Neural cell (in vitro differentiated cells): ENCODE data around the gene IFIT2. TPM values are rescaled to one million over a fixed set of nuclear protein-coding genes. Genes with fewer than 3 reads are reported as not detected.
"Not testable (repeated sequence)": the region's sequence is repeated elsewhere in the genome, so short reads cannot be mapped to it uniquely, and the experiment has no call there.

Experiments
- H2AFZ ChIP-seq: fragments of 200-600, 300-800 bp; sonication (generic), shearing (Covaris generic); 2 replicates; pipeline ENCODE4 v1.6.0; 2014; ENCODE audit warnings: low read depth, mild to moderate bottlenecking, antibody characterized with exemption, low read length, moderate library complexity
- H3F3A ChIP-seq: fragments of 200-600 bp; shearing (Covaris generic); 2 replicates; pipeline ENCODE4 v1.6.1; 2016; ENCODE audit warnings: mild to moderate bottlenecking, moderate library complexity, mixed read lengths, antibody characterized with exemption, low read length; ENCODE audit not compliant: insufficient read depth, poor library complexity, severe bottlenecking
- H3K27ac ChIP-seq: fragments of 200-600, 300-800 bp; sonication (generic), shearing (Covaris generic); 2 replicates; pipeline ENCODE4 v1.5.1; 2014; ENCODE audit warnings: mild to moderate bottlenecking, low read length, moderate library complexity
- H3K27me3 ChIP-seq: fragments of 300-800, 200-600 bp; sonication (generic), shearing (Covaris generic); 2 replicates; pipeline ENCODE4 v1.6.0; 2014; ENCODE audit warnings: mild to moderate bottlenecking, low read depth, low read length, moderate library complexity; ENCODE audit not compliant: insufficient read depth
- H3K36me3 ChIP-seq: fragments of 300-800, 200-600 bp; sonication (generic), shearing (Covaris generic); 2 replicates; pipeline ENCODE4 v1.5.1; 2014; ENCODE audit warnings: mild to moderate bottlenecking, antibody characterized with exemption, low read length, moderate library complexity; ENCODE audit not compliant: insufficient read depth
- H3K4me2 ChIP-seq: fragments of 300-800, 200-600 bp; sonication (generic), shearing (Covaris generic); 2 replicates; pipeline ENCODE4 v1.6.0; 2014; ENCODE audit warnings: mild to moderate bottlenecking, low read length
- H3K4me3 ChIP-seq: fragments of 300-800, 200-600 bp; sonication (generic), shearing (Covaris generic); 2 replicates; pipeline ENCODE4 v1.5.1; 2014; ENCODE audit warnings: mild to moderate bottlenecking, low read length, moderate library complexity
- H3K79me2 ChIP-seq: fragments of 200-600 bp; shearing (Covaris generic); replicated peaks from 2 replicates; pipeline ENCODE4 v1.6.0; 2014; ENCODE audit warnings: mild to moderate bottlenecking, low read length, moderate library complexity; ENCODE audit not compliant: insufficient read depth
- H3K9ac ChIP-seq: fragments of 300-800, 200-600 bp; sonication (generic), shearing (Covaris generic); 2 replicates; pipeline ENCODE4 v1.6.1; 2016; ENCODE audit warnings: mild to moderate bottlenecking, low read length, mixed read lengths
- H3K9me2 ChIP-seq: fragments of 200-600 bp; shearing (Covaris generic); 2 replicates; pipeline ENCODE4 v1.6.1; 2016; ENCODE audit warnings: mild to moderate bottlenecking, low read length, mixed read lengths; ENCODE audit not compliant: insufficient read depth
- H3K9me3 ChIP-seq: fragments of 200-600, 300-800 bp; sonication (generic), shearing (Covaris generic); 2 replicates; pipeline ENCODE4 v1.6.1; 2016; ENCODE audit warnings: mild to moderate bottlenecking, mixed run types, low read length, moderate library complexity, mixed read lengths
- H4K20me1 ChIP-seq: fragments of 200-600 bp; shearing (Covaris generic); 2 replicates; pipeline ENCODE4 v1.6.1; 2016; ENCODE audit warnings: mild to moderate bottlenecking, mixed run types; ENCODE audit not compliant: insufficient read depth
- EP300 ChIP-seq: fragments of 450-650 bp; conservative IDR thresholded peaks from 2 replicates; pipeline ENCODE4 v1.6.1; 2014; ENCODE audit warnings: antibody characterized with exemption, mild to moderate bottlenecking, moderate library complexity; ENCODE audit not compliant: poor library complexity, severe bottlenecking
- EZH2 ChIP-seq: fragments of 200-600, 300-800 bp; shearing (Covaris generic), sonication (generic); IDR thresholded peaks from 2 replicates; pipeline ENCODE4 v1.6.1; 2014; ENCODE audit warnings: antibody characterized with exemption, low read length, borderline replicate concordance, mild to moderate bottlenecking; ENCODE audit not compliant: insufficient read depth, poor library complexity, severe bottlenecking
- POLR2AphosphoS5 ChIP-seq: IDR thresholded peaks from 2 replicates; pipeline ENCODE4 v1.6.1; 2012
- RAD21 ChIP-seq: fragments of 450-650 bp; conservative IDR thresholded peaks from 2 replicates; pipeline ENCODE4 v1.6.1; 2014; ENCODE audit warnings: antibody characterized with exemption, mild to moderate bottlenecking, moderate library complexity
- SMC3 ChIP-seq: fragments of 450-650 bp; conservative IDR thresholded peaks from 2 replicates; pipeline ENCODE4 v1.6.1; 2014; ENCODE audit warnings: antibody characterized with exemption, mild to moderate bottlenecking, moderate library complexity; ENCODE audit not compliant: poor library complexity
- TAF1 ChIP-seq: IDR thresholded peaks from 2 replicates; pipeline ENCODE4 v1.6.1; 2012; ENCODE audit warnings: low read depth
- polyA plus RNA-seq: library from polyadenylated mRNA; depleted of rRNA; stranded (reverse); fragments of >200 nt; gene quantifications from 2 replicates; pipeline ENCODE4 v1.2.3, GENCODE V29; 2014
- TF ChIP-seq, protein P1 (sequence below): fragments of 450-650 bp; IDR thresholded peaks from 2 replicates; pipeline ENCODE4 v1.5.1; 2014; ENCODE audit warnings: antibody characterized with exemption, mild to moderate bottlenecking, moderate library complexity; ENCODE audit not compliant: poor library complexity, severe bottlenecking
- TF ChIP-seq, protein P2 (sequence below): IDR thresholded peaks from 2 replicates; pipeline ENCODE4 v1.6.1; 2012; ENCODE audit warnings: borderline replicate concordance

The IFIT2 gene
- polyA plus RNA-seq, 1 donor from 2014 or later: 0.26 TPM

DNA sequence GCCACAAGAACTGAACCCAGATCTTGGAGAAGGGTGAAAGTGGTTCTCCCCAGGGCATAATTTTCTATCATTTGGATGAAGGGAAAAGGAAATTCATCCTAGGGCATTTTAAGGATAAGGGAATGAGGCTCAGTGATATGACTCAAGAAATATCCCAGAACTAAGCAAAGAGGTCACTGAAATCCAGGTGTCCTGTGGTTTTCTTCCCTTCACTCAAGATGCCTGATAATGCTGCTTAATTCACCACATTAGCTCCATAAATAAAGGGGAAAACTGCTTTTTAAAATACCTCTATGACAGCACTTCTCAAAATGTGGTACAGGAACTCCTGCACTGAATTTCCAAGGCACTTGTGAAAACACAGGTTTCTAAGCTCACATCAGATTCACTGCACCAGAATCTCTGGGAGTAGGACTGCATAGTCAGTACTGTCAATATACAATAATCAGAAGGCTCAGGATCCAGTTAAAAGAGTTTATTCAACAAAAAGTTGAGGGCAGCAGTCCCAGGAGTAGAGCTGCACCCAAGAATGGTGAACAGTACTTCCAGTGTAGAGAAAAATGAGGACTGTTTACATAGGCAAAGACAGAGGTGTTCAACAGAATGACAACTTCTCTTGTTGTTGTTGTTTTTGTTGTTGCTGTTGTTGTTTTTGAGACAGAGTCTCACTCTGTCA lies 28.8 kb downstream of the IFIT2 start:
- Histone ChIP-seq H3K27ac (no peak overlapping the region), H3K36me3 (no peaks in the 10 kb centered on the region)
- TF ChIP-seq, protein P1, sequence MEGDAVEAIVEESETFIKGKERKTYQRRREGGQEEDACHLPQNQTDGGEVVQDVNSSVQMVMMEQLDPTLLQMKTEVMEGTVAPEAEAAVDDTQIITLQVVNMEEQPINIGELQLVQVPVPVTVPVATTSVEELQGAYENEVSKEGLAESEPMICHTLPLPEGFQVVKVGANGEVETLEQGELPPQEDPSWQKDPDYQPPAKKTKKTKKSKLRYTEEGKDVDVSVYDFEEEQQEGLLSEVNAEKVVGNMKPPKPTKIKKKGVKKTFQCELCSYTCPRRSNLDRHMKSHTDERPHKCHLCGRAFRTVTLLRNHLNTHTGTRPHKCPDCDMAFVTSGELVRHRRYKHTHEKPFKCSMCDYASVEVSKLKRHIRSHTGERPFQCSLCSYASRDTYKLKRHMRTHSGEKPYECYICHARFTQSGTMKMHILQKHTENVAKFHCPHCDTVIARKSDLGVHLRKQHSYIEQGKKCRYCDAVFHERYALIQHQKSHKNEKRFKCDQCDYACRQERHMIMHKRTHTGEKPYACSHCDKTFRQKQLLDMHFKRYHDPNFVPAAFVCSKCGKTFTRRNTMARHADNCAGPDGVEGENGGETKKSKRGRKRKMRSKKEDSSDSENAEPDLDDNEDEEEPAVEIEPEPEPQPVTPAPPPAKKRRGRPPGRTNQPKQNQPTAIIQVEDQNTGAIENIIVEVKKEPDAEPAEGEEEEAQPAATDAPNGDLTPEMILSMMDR: no peak
- TF ChIP-seq EZH2: no peak
- TF ChIP-seq POLR2AphosphoS5: no peak
- TF ChIP-seq TAF1: no peak
- no peak for TF ChIP-seq RAD21
- TF ChIP-seq SMC3: no peak
- TF ChIP-seq, protein P2, sequence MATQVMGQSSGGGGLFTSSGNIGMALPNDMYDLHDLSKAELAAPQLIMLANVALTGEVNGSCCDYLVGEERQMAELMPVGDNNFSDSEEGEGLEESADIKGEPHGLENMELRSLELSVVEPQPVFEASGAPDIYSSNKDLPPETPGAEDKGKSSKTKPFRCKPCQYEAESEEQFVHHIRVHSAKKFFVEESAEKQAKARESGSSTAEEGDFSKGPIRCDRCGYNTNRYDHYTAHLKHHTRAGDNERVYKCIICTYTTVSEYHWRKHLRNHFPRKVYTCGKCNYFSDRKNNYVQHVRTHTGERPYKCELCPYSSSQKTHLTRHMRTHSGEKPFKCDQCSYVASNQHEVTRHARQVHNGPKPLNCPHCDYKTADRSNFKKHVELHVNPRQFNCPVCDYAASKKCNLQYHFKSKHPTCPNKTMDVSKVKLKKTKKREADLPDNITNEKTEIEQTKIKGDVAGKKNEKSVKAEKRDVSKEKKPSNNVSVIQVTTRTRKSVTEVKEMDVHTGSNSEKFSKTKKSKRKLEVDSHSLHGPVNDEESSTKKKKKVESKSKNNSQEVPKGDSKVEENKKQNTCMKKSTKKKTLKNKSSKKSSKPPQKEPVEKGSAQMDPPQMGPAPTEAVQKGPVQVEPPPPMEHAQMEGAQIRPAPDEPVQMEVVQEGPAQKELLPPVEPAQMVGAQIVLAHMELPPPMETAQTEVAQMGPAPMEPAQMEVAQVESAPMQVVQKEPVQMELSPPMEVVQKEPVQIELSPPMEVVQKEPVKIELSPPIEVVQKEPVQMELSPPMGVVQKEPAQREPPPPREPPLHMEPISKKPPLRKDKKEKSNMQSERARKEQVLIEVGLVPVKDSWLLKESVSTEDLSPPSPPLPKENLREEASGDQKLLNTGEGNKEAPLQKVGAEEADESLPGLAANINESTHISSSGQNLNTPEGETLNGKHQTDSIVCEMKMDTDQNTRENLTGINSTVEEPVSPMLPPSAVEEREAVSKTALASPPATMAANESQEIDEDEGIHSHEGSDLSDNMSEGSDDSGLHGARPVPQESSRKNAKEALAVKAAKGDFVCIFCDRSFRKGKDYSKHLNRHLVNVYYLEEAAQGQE: no peak

DNA sequence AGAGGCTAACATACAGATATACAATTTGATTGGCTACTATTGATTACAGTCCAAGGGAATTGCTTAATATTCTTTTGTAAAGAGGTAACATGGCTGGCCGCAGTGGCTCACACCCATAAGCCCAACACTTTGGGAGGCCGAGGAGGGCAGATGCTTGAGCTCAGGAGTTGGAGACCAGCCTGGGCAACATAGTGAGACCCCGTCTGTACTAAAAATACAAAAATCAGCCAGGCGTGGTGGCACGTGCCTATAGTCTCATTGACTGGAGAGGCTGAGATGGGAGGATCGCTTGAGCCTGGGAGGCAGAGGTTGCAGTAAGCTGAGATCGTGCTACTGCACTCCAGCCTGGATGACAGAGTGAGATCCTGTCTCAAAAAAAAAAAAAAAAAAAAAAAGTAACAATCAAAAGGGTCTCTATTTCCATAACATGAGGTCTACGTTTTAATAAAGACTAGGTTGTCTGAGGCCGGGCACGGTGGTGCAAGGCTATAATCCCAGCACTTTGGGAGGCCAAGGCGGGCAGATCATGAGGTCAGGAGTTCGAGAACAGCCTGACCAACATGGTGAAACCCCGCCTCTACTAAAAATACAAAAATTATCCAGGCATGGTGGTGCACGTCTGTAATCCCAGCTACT lies 29.8 kb downstream of the IFIT2 start:
- not testable (repeated sequence) for H3K27me3 ChIP-seq, H3K79me2 ChIP-seq, H3K9ac ChIP-seq, H3K4me3 ChIP-seq, H2AFZ ChIP-seq, H4K20me1 ChIP-seq, H3K9me2 ChIP-seq, H3K36me3 ChIP-seq, H3K27ac ChIP-seq, H3F3A ChIP-seq, H3K4me2 ChIP-seq, H3K9me3 ChIP-seq

More for the DNA sequence above, 28.8 kb downstream of the IFIT2 start:
- Histone ChIP-seq H2AFZ (no peak overlapping the region), H3K4me2 (no peak overlapping the region), H3K4me3 (no peak overlapping the region), H3K9ac (no peak overlapping the region), H4K20me1 (no peaks in the 10 kb centered on the region), H3K79me2 (no peaks in the 10 kb centered on the region), H3K27me3 (no peaks in the 10 kb centered on the region), H3K9me2 (no peaks in the 10 kb centered on the region), H3F3A (no peaks in the 10 kb centered on the region), H3K9me3 (no peaks in the 10 kb centered on the region)

DNA sequence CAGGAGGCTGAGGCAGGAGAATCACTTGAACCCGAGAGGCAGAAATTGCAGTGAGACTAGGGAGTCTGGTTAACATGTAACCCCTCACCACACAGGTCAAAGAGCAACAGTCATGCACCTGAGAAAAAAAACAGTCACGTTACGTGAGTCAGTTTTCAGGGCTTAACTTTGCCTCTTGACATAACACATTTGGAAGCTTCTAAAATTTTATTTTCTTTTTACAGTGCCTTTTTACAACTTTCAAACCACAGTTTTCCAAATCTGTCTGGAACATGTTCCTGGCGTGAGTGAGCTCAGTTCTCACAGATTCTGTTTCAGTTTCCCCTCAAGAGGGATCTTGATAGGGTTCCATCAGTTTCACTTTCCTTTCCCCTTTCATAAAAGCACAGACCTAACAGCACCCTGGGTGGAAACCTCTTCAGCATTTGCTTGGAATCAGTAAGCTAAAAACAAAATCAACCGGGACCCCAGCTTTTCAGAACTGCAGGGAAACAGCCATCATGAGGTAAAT lies 30.3 kb downstream of the IFIT2 start:
- H2AFZ ChIP-seq: no peak overlapping the region
- no peak overlapping the region for H3K4me2 ChIP-seq
- no peaks in the 10 kb centered on the region for H4K20me1 ChIP-seq
- H3K9me3 ChIP-seq: no peaks in the 10 kb centered on the region
- H3K9me2 ChIP-seq: no peaks in the 10 kb centered on the region
- H3K27me3 ChIP-seq: no peaks in the 10 kb centered on the region
- no peaks in the 10 kb centered on the region for H3K79me2 ChIP-seq
- no peak overlapping the region for H3K9ac ChIP-seq
- H3K27ac ChIP-seq: no peak overlapping the region
- H3F3A ChIP-seq: no peaks in the 10 kb centered on the region
- no peak overlapping the region for H3K4me3 ChIP-seq
- no peaks in the 10 kb centered on the region for H3K36me3 ChIP-seq
- TF ChIP-seq SMC3: no peak
- no peak for TF ChIP-seq EP300
- no peak for TF ChIP-seq RAD21
